GM19035 (cell line): Measurements from ENCODE around the gene DLG1.
A peak's percentile ranks its signal among the peaks of the same experiment; 100 is the strongest.

ENCODE experiments used
- ATAC-seq: cut with Tn5 transposase; IDR thresholded peaks from one replicate; pipeline ENCODE4 v1.9.1; 2021; ENCODE audit not compliant: unreplicated experiment

Gene DLG1

DNA sequence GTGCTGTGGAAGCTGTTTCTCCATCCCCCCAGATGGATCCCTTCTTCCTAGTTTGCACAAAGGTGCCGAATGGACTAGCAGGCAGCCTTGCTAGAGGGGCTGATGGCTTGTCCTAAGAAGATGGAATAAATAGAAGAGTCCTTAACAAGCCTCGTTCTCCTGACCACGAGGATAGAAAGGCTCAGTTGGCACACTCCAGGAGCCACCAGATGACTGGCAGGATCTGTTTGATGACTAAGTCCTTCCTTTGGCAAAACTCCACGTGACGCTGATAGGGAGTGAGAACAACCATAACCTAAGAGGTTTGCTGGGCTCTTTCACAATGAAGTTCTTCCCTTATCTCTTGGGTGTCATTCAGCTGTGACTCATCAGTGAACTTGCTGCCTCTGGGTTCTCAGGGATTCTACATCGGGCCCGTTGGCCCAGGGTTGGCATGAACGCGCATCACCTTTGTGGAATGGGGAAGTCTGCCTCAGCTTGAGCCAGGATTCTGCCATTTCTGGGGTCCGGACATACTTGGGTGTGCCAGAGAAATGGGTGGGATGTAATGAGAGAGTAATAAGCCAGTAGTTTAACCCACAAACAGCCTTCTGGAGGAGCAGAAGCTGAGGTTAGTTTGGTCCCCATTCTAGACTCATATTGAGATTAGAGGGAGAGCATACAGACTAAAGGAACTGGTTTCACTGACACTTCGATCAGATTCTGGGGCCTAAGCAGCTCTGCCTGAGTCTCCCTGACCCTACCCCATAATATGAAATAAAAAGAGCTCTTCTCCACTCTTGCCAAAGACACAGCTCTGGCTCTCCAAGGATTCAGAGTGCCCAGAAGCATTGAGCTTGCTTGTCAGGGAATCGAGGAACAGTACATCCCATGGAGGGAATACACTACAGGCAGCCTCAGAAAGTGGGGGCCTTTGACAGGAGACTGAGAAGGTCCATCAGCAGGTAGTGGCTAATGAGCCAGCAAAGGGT, 266.8 kb downstream of the DLG1 start:
- no peak for ATAC-seq

DNA sequence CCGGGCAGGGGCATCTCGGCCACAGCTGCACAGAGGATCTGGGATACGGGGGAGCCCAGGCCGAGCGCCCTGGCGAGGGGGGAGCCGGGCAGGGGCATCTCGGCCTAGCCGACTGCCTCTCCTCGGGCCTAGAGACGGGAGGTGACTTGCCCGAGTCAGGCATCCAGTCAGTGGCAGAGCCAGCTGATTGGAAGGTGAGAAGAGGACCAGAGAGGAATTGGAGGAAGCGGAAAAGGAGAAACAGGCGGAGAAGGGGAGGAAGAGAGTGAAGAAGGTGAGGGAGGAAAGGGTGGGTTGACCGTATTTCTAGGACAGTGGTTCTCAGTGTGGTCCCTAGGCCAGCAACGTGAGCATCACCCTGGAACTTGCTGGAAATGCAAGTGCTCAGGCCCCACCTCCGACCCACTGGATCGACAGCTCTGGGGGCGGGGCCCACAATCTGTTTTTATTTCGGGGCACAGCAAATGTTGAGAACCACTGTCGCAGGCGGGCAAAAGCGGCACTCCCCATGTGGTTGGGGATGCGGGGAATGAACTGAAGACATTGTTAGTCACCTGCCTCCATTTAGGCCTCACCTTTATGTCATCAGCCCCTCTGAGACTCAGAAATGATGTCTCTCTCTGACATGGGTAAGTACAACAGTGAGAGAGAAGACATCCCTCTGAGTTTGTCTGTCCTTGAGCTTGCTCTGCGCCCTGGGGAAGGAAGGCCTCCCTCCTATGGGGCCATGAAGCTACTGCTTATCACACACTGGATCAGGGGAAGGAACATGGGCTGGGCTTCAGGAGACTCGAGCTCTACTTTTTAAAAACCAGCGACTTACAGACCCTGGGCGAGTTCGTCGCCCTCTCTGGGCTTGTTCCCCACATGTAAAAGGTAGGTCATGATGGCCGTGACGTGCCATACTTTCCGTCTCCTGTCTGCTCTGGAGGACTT, 267.8 kb downstream of the DLG1 start:
- ATAC-seq, result no peak

DNA sequence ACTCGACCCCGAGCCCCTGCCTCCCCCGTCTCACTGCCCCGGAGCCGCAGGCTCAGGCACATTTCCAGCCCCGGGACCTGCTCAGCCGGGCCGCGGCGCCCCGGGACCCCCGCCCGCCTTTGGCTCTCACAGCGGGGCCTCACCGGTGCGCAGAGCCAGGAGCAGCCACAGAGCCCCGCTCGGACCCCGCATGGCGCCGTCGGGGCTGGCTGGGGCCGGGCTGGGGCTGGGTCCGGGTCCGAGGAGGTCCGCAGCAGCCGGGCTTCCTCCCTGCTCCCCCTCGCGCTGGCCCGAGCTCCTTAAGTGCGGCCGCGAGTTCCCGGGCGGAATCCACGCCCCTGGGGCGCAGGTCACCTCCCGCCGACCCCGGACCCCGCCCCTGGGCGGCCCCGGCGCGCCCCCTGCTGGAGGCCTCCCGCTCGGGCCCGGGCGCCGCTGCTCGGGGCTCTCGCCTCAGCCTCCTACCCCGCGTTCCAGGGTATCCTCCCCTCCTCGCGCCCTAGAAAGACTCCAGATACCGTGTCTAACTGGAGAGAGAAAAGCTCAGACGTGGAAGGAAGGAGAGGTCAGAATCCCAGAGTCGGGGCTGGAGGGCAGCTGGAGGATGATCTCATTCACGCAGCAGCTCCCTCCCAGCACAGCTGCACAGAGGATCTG, 268.8 kb downstream of the DLG1 start, which contains the start of gene MELTF:
TSS of gene MELTF (minus strand) at position 307 of the 657 bp plus-strand sequence. CDS start at position 192, 115 bp downstream.
- peak; percentile 83 for ATAC-seq

DNA sequence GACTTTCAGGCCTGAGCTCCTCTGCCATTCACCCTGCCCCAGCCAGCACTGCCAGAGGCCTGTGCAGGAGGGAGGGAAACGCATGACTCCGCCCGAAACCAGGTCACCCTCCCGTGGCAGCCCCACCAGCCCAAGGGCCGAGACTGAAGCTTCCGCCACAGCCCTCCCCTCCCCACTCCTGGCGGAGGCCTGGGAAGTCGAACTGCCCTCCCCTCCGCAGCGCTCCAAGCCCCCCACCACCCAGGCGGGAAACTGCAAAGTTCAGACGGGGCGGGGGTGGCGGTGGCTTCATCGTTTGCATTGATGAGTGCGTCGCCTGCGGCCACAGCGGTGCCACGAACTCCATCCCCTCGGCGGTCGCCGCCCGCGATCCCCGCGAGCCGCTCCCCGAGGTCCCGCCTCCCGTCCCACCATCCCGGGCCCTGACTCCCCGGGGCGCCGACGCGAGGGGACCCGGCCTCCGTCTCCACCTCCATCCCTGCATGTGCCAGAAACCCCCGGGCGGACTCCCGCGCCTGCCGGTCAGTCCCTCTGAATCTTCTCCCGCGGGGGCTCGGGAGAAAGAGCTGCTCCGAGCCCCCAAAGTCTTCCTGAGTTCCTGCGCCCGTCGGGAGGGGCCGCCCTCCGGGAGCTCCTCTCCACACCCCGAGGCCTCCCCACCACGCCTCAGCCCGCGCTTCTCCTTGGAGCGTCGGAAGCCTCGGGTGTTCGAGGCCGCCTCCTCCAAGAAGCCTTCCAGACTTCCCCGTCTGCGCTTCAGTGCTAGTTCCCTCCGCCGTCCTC, 269.5 kb downstream of the DLG1 start:
- ATAC-seq, result peak; percentile 12

DNA sequence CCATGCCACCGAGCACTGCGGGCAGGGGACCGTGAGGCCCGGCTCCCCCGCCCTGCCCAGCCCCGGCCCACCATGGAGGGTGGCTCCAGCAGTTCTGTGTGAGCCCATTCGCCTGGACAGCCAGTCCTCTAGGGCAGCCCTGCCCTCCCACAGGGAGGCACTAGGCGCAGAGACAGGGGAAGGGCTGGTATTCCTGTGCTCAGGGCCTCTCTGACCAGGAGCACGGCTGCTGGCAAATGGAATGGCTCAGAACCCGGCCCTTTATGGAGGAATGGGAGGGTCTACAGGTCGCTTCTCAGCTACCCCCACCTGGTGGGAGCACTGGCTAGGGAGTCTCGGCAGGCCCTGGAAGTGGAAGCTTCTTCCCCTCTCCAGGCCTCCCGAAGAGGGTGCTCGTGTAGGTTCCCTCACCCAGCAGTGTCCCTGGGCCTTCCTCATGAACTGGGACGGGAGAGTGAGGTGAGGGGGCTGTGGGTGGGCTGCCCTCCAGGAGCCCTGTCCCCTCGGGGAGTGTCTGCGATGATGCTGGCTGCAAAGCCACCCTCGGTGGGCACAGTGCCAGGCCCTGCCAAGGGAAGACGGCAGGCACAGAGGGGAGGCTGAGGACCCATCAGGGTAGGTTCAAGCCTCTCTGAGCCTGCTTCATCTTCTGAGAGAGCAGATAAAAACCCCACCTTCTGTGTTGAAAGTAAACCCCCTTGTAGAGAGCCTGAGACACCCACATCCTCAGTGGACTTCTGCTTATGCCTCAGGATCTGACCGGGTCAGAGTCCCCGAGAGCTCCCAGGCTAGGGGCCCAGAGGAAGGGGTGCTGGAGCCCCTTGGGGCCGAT, 270.3 kb downstream of the DLG1 start:
- ATAC-seq, result no peak

DNA sequence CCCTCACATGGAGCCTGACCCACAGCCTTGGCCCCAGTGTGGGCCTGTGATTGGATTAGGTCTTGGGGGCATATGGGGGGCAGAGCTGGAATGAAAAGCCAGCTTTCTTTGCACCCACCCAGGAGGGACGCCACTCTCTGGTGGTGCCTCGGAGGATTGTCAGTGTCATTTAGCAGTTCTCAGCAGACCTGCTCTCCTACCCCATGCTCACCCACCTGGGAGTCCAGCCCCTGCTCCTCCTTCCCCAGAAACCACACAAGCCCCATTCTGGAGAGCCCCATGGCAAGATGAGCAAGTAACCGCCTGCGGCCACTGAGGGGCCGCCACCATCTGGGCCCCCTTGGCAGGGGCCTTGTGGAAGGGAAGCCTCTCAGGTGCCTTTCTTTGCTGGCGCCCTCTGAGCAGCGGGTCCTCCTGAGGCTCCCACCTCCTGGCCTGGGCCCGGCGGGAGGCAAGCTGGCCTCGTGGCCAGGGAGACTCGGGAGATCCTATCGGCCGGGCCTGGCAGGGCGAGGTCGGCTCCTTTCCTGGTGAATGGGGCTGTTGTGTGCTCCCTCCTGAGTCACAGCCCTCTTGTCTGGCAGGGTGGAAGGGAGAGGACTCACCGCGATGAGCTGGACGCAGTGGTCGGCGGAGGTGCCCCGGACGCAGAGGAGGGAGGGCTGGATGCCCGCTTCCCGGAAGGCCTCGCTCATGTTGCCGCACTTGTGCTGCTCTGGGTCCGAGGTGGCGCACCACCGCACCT, 271.1 kb downstream of the DLG1 start:
- no peak for ATAC-seq

DNA sequence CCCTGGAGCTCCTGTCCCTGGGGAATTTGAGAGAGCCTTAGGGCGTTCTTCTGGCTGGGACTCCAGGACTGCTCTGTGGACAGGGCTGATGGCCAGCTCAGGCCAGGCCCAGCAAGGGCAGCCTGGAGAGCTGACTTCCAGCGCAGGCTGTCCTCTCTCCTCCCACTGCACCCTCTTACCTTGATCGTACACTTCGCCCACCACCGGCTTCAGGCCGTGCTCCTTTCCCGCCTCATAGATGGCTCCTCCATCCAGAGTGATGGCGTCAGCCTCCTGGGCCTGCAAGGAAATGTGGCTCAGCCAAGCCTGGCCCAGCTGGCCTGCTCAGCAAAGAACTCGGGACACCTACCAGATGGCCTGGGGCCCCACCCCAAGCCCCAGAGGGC, 271.9 kb downstream of the DLG1 start:
- no peak for ATAC-seq

DNA sequence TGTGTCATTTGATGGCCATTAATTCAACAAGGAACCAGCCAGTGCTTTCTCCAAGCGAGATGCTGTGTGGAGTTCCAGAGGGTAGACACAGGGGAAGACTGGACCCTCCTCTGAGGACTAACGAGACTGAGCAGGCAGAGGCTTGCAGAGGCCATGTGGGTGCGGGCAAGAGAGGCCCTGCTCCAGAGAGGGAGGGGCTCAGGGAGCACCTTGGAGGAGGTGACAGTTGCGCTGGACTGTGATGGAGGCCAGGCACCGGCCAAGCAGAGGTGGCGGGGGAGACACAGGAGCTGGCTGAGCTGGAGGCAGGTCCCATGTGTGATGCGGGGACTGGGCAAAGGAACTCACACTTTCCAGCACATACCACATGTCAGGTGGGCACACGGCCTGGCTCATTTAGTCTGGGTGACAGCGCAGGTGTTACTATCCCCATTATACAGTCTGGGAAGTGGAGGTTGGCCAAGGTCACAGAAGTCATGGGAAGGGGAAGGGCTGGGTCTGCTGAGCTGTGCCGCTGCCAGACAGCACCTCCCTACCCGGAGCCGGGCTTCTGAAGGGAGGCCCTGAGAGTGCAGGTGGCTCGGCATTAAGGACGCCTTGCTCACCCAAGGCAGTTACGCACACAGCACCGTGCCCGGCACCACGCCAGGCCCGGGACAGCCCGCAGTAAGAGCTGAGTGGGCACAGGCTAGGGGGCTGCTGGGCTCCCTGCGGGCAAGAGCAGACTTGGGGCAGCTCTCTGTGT, 272.5 kb downstream of the DLG1 start:
- no peak for ATAC-seq

DNA sequence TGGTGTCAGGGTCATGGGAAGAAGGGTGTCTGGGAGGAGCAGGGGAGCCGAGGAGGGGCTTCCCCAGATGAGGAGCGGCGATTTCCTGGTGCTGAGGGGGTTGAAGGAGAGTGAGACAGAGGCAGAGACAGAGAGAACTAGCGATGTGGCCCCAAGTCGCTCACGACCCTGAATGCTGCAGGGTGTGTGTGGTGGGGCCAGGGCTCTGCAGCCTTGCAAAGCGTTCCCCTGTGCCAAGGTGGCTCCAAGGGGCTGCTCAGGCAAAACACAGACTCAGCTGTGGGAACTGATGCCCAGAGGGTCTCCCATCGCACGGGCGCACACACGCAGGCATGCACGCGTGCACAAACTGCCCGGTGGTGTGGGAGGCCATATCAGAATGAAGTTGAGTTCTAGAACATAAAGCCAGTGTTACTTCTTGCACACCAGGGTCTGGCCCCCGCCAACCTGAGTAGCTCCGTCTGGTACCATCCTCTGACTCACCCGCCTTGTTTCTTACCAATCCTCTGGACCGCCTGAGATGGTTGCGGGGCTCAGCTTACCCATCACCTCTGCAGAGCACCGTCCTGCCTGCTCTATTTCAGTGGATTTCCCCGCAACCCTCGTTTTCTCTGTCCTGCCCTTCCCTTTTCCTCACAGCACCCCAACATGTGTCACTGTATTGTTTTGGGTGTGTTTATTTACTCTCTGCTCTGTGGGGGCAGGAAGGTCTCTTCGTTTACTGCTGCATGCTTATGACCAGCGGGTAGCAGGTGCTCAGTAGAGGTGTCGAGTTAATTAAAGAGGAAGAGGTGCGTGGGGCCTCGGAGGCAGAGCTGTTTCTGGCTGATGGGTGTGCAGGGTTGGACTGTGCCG, 273.3 kb downstream of the DLG1 start:
- no peak for ATAC-seq

DNA sequence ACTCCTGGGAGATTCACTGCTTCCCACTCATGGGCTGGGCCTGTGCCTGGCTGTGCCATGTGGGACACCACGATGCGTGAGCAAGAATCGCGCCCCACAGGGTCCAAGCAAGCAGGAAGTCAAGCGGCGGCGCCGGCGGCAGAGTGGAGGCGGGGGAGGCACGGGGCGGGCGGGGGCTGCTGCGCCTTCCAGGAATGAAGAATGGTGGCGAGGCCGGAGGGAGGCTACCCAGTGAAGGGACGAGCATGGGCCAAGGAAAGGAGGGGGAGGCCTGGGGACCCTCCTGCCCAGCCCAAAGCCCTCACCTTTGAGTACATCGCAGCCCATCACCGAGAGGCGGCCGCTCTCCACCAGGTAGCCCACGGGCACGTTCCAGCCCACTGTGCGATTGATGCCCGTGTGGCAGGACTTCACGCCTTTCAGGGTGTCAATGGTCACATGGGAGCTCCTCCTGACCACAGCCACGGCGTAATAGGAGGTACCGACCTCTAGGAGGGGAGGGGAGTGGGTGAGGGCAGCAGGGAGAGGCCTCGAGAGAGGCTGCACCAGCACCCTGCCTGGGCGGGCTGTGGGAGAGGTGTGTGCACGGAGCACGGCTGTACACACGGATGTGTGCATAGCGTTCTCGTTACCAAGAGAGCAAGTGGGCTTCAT, 274.3 kb downstream of the DLG1 start:
- no peak for ATAC-seq

DNA sequence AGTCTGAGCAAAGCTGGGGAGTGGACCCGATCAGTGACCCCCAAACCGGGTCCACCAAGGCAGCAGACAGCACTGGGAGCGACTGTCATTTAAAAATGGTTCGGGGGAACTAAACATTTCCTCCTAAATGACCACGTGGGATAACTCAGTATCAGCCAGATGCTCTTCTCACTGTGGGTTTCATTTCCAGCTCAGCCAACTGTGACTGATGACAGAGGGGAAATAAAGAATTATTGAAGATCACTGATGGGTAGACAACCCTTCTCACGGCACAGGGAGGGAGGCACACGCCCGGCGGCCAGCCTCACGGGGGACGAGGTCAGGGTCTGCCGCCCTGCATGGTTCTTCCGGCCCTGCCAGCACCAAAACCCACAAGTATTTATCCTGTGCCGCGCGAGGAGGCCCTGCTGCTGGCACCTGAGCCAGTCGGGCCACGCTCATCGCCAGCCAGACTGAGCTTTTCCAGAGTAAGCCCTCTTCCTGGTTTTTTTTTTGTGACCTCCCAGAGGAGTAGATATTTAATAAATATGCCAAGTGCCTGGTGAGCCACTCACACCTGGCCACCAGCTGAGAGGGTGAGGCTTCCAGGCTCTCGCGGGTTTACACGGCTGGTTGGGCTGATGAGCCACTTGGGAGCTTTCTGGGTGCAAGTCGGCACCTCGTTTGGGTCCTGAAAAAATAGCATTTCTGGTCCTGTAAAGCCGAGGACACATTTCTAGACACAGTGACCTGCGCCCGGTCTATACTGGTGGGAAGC, 275.0 kb downstream of the DLG1 start:
- ATAC-seq, result peak; percentile 54

DNA sequence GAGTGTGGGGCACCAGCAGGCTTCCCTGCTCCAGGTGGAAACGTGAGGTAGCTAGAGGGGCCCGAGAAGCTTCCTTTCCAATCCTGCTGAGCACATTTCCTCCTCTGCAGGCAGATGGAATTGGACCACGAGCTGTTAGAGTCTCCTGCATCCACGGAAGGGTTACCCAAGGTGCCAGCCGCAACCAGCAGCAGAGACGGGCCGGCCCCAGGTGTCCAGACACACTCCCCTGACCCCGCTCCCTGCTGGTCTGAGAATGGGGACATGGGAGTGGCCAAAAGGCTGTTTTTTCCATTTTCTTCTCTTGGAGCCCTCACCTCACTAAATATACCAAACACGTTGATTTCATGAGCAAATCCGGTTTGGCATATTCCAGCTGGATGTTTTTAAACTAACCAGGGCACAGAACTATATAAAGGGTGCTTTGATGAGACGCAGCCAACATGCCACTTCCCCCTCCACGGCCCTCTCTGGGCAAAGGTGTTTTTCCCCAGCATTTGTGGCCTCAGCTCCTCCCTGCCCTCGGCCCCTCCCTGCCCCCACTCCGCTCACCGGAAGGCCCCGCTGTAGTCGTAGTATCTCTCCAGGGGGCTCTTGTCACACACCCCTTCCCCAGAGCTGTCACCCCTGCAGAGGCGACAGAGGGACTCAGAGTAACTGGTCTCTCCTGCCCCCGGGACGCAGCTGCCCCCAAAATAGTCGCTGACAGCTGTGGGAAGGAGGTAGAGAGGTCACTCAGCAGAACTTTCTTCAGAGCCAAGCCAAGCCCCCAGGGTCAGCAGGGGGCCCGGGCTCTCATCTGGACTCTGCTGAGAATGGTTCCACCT, 275.8 kb downstream of the DLG1 start:
- no peak for ATAC-seq

DNA sequence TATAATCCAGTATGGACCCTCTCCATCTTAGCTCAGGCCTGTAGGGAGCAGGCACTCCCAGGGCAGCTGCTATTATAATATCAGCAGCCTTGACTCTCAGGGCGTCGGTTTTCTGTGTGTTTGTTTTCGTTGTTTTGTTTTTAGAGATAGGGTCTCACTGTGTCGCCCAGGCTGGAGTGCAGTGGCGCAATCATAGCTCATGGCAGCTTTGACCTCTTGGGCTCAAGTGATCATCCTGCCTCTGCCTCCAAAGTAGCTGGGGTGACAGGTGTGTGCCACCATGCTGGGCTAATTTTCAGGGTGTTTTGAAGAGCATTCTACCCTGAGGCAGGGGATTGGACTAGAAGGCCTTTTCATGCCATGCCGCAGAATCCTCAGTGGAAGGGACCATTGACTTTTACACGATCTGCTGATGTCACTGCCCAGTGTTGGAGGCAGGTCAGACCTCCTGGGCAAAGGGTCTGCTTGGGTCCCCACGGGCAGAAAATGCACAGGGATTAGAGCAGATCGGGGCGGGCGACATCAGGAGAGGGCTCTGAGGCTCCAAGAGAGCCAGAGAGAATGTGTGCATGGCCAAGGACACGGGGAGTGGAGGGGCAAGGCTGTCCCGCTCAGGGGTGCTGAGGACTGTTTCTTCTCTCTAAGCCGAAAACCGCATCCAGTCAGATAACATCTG, 276.5 kb downstream of the DLG1 start:
- no peak for ATAC-seq

DNA sequence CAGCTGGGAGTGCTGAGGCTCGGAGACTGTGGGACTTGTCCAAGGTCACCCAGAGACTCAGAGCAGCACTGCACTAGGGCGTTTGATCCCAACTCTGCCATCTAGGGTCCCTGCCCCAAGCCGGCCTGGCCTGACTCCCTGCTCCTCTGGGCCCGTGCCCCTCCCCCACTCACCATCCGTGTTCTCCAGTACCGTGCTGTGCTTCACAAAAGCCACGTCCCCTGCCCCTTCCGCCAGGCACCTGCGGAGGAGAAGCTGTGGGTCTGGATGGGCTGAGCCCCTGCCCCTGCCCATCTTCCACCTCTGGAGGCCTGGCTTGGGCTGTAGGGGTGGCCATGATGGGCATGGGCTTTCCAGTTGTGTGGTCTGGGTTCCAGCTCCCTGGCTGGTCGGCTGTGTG, 277.2 kb downstream of the DLG1 start:
- ATAC-seq, result no peak
